Activated CD4-positive, alpha-beta T cell treated with anti-CD3 and anti-CD28 coated beads, Interleukin-2, amount 50 U/mL, for 1 hour (primary cell): Measurements from ENCODE around the gene UXS1.

Experiments
- DNase-seq: peaks from one replicate; pipeline ENCODE4 v3.0.0-alpha.2; 2020

Gene UXS1

GRCh38 chr2:106129150-106129549 is 65.0 kb downstream of the UXS1 start:
- DNase-seq: no peak

- no peak for DNase-seq
Observed at GRCh38 chr2:106127776-106128268, 66.3 kb downstream of the UXS1 start.

- DNase-seq: no peak
Observed at GRCh38 chr2:106127282-106127771, 66.8 kb downstream of the UXS1 start.

- DNase-seq: no peak
Observed at GRCh38 chr2:106126705-106127281, 67.3 kb downstream of the UXS1 start.

GRCh38 chr2:106126295-106126694 is 67.8 kb downstream of the UXS1 start:
- no peak for DNase-seq

GRCh38 chr2:106124905-106125549 is 69.1 kb downstream of the UXS1 start:
- DNase-seq: no peak

GRCh38 chr2:106124106-106124756 is 69.9 kb downstream of the UXS1 start:
- no peak for DNase-seq

GRCh38 chr2:106122157-106122556 is 71.9 kb downstream of the UXS1 start:
- no peak for DNase-seq

GRCh38 chr2:106120432-106120831 is 73.7 kb downstream of the UXS1 start:
- DNase-seq: no peak

GRCh38 chr2:106119074-106119473 is 75.0 kb downstream of the UXS1 start:
- DNase-seq: no peak

- no peak for DNase-seq
Observed at GRCh38 chr2:106117882-106118684, 76.0 kb downstream of the UXS1 start.

- no peak for DNase-seq
Observed at GRCh38 chr2:106117347-106117746, 76.8 kb downstream of the UXS1 start.

- DNase-seq: no peak
Observed at GRCh38 chr2:106116248-106116647, 77.9 kb downstream of the UXS1 start.

GRCh38 chr2:106115665-106116064 is 78.4 kb downstream of the UXS1 start:
- DNase-seq: no peak

GRCh38 chr2:106115250-106115649 is 78.9 kb downstream of the UXS1 start:
- no peak for DNase-seq

GRCh38 chr2:106114166-106114565 is 79.9 kb downstream of the UXS1 start:
- DNase-seq: no peak

GRCh38 chr2:106113361-106113966 is 80.6 kb downstream of the UXS1 start:
- no peak for DNase-seq

- no peak for DNase-seq
Observed at GRCh38 chr2:106111882-106112571, 82.1 kb downstream of the UXS1 start.

GRCh38 chr2:106109675-106110424 is 84.3 kb downstream of the UXS1 start:
- no peak for DNase-seq

GRCh38 chr2:106108791-106109190 is 85.3 kb downstream of the UXS1 start:
- DNase-seq: no peak

- no peak for DNase-seq
Observed at GRCh38 chr2:106108351-106108750, 85.8 kb downstream of the UXS1 start.
